HG03097 (cell line): ENCODE results near the gene HIRIP3.
"Not testable (repeated sequence)": the region's sequence is repeated elsewhere in the genome, so short reads cannot be mapped to it uniquely, and the experiment has no call there.

ENCODE experiments used
- ATAC-seq: cut with Tn5 transposase; IDR thresholded peaks from one replicate; pipeline ENCODE4 v1.9.1; 2021; ENCODE audit not compliant: unreplicated experiment, low FRiP score

The HIRIP3 gene

GRCh38 chr16:29995324-29995910, at the start of gene HIRIP3:
Gene HIRIP3 (minus strand): TSS chr16:29995617. CDS start chr16:29995605, 12 bp downstream.
- ATAC-seq = no peak

GRCh38 chr16:30041841-30042240, 46.4 kb upstream of the HIRIP3 start:
- no peak for ATAC-seq

- not testable (repeated sequence) for ATAC-seq
Observed at GRCh38 chr16:30040690-30041089, 45.3 kb upstream of the HIRIP3 start.

GRCh38 chr16:30040221-30040620, 44.8 kb upstream of the HIRIP3 start:
- no peak for ATAC-seq

- ATAC-seq = no peak
Observed at GRCh38 chr16:30033270-30033669, 37.9 kb upstream of the HIRIP3 start.

- ATAC-seq = no peak
Observed at GRCh38 chr16:30032083-30032819, 36.8 kb upstream of the HIRIP3 start.

- ATAC-seq = no peak
Observed at GRCh38 chr16:30031477-30031918, 36.1 kb upstream of the HIRIP3 start.

- no peak for ATAC-seq
Observed at GRCh38 chr16:30030841-30031413, 35.5 kb upstream of the HIRIP3 start, which contains the start of gene TLCD3B. Gene TLCD3B (minus strand): TSS chr16:30031271. CDS start chr16:30030527, 744 bp downstream.

- no peak for ATAC-seq
Observed at GRCh38 chr16:30030011-30030685, 34.7 kb upstream of the HIRIP3 start.

- ATAC-seq = no peak
Observed at GRCh38 chr16:30028438-30029076, 33.1 kb upstream of the HIRIP3 start.

- no peak for ATAC-seq
Observed at GRCh38 chr16:30027588-30028437, 32.4 kb upstream of the HIRIP3 start.

GRCh38 chr16:30026449-30026848, 31.0 kb upstream of the HIRIP3 start:
- ATAC-seq = no peak

- no peak for ATAC-seq
Observed at GRCh38 chr16:30025574-30025973, 30.2 kb upstream of the HIRIP3 start.

- ATAC-seq = no peak
Observed at GRCh38 chr16:30025156-30025555, 29.7 kb upstream of the HIRIP3 start.

- ATAC-seq = no peak
Observed at GRCh38 chr16:30024451-30024850, 29.0 kb upstream of the HIRIP3 start.

- no peak for ATAC-seq
Observed at GRCh38 chr16:30023586-30023985, 28.2 kb upstream of the HIRIP3 start.

GRCh38 chr16:30022887-30023286, 27.5 kb upstream of the HIRIP3 start, which contains the start of gene C16orf92:
Gene C16orf92 (plus strand): TSS chr16:30023198. CDS start chr16:30023341, 143 bp downstream.
- no peak for ATAC-seq

- ATAC-seq = no peak
Observed at GRCh38 chr16:30018731-30019158, 23.3 kb upstream of the HIRIP3 start.

GRCh38 chr16:30017937-30018336, 22.5 kb upstream of the HIRIP3 start:
- ATAC-seq = not testable (repeated sequence)

- ATAC-seq = no peak
Observed at GRCh38 chr16:30017277-30017656, 21.9 kb upstream of the HIRIP3 start.
